GM19463 (cell line): Measurements from ENCODE around the gene RPS10.
A peak's percentile ranks its signal among the peaks of the same experiment; 100 is the strongest.
"Not testable (repeated sequence)": the region's sequence is repeated elsewhere in the genome, so short reads cannot be mapped to it uniquely, and the experiment has no call there.

Experiments
- ATAC-seq: cut with Tn5 transposase; IDR thresholded peaks from one replicate; pipeline ENCODE4 v1.9.1; 2021; ENCODE audit warnings: mild to moderate bottlenecking, moderate library complexity; ENCODE audit not compliant: unreplicated experiment

Gene RPS10

GRCh38 chr6:34393966-34394305, 31.9 kb downstream of the RPS10 start:
- no peak for ATAC-seq

- ATAC-seq, result no peak
Measured at GRCh38 chr6:34393191-34393965, 32.5 kb downstream of the RPS10 start.

- ATAC-seq, result peak; percentile 78
Measured at GRCh38 chr6:34392497-34393190, 33.2 kb downstream of the RPS10 start, which contains the start of gene NUDT3. Gene NUDT3, minus strand, starts transcription at chr6:34392669. Its CDS starts 307 bp downstream, at chr6:34392362.

GRCh38 chr6:34391786-34392496, 33.9 kb downstream of the RPS10 start:
- peak; percentile 33 for ATAC-seq

- ATAC-seq, result no peak
Measured at GRCh38 chr6:34391473-34391785, 34.4 kb downstream of the RPS10 start.

GRCh38 chr6:34390531-34391472, 35.1 kb downstream of the RPS10 start:
- ATAC-seq, result no peak

- ATAC-seq, result no peak
Measured at GRCh38 chr6:34389034-34389433, 36.8 kb downstream of the RPS10 start.

GRCh38 chr6:34388421-34388820, 37.4 kb downstream of the RPS10 start:
- ATAC-seq, result no peak

GRCh38 chr6:34386316-34387137, 39.3 kb downstream of the RPS10 start:
- ATAC-seq, result no peak

- no peak for ATAC-seq
Measured at GRCh38 chr6:34385793-34386195, 40.1 kb downstream of the RPS10 start.

- ATAC-seq, result no peak
Measured at GRCh38 chr6:34384321-34385153, 41.3 kb downstream of the RPS10 start.

GRCh38 chr6:34383656-34384320, 42.1 kb downstream of the RPS10 start:
- no peak for ATAC-seq

- no peak for ATAC-seq
Measured at GRCh38 chr6:34383161-34383631, 42.7 kb downstream of the RPS10 start.

GRCh38 chr6:34381081-34381480, 44.8 kb downstream of the RPS10 start:
- no peak for ATAC-seq

GRCh38 chr6:34378470-34378869, 47.4 kb downstream of the RPS10 start:
- no peak for ATAC-seq

- no peak for ATAC-seq
Measured at GRCh38 chr6:34377984-34378383, 47.9 kb downstream of the RPS10 start.

GRCh38 chr6:34377571-34377970, 48.3 kb downstream of the RPS10 start:
- not testable (repeated sequence) for ATAC-seq

GRCh38 chr6:34375833-34376232, 50.0 kb downstream of the RPS10 start:
- no peak for ATAC-seq
